Kidney (tissue), 14 donors: ENCODE results near the gene SCAMP1. TPM values are rescaled to one million over a fixed set of nuclear protein-coding genes. Genes with fewer than 3 reads are reported as not detected.

ENCODE experiments used
- DNase-seq, 5 donors: peaks; one replicate each; pipeline ENCODE4 v3.0.0-alpha.2; 2013 to 2020
- FAIRE-seq: peaks from 2 replicates; lab custom pipeline; 2012; peaks lifted over from hg19 to GRCh38; lab: Jason Lieb, UNC
- H3K27ac ChIP-seq, 2 donors: one replicate each; pipeline ENCODE4 v1.7.0; 2013; ENCODE audit warnings: low read depth in 2 of 2, low read length in 2 of 2, inconsistent platforms in 1 of 2
- H3K27me3 ChIP-seq: one replicate; pipeline ENCODE4 v1.7.1; 2013; ENCODE audit warnings: low read length, inconsistent platforms; ENCODE audit not compliant: control insufficient read depth, insufficient read depth
- H3K36me3 ChIP-seq, 3 donors: one replicate each; pipeline versions ENCODE4 v1.7.0 to v1.7.1; 2013; ENCODE audit warnings: low read length in 3 of 3, control low read depth in 1 of 3, inconsistent platforms in 1 of 3; ENCODE audit not compliant: insufficient read depth in 3 of 3, control insufficient read depth in 2 of 3
- H3K4me1 ChIP-seq, 3 donors: one replicate each; pipeline versions ENCODE4 v1.7.0 to v1.7.1; 2013; ENCODE audit warnings: low read length in 3 of 3, inconsistent platforms in 1 of 3, low read depth in 1 of 3; ENCODE audit not compliant: control insufficient read depth in 2 of 3, insufficient read depth in 2 of 3
- H3K4me3 ChIP-seq, 3 donors: one replicate each; pipeline versions ENCODE4 v1.7.0 to v1.8.1; 2013; ENCODE audit warnings: low read length in 3 of 3, control low read depth in 1 of 3, inconsistent platforms in 1 of 3
- H3K9ac ChIP-seq, 3 donors: one replicate each; pipeline versions ENCODE4 v1.7.0 to v1.7.1; 2013; ENCODE audit warnings: low read length in 3 of 3, control low read depth in 1 of 3, inconsistent platforms in 1 of 3
- H3K9me3 ChIP-seq, 3 donors: one replicate each; pipeline versions ENCODE4 v1.7.0 to v1.7.1; 2013; ENCODE audit warnings: low read length in 3 of 3, control low read depth in 1 of 3, inconsistent platforms in 1 of 3; ENCODE audit not compliant: control insufficient read depth in 2 of 3, insufficient read depth in 1 of 3
- intact Hi-C: fragments of 100-400 bp; cut with DNase I; formaldehyde crosslinking; loops from one replicate; pipeline ENCODE4 v1.11.1; 2022
- polyA plus RNA-seq: library from polyadenylated mRNA; stranded (reverse); fragments of 350-450 nt; fragmentation: Illumina TruSeq; extraction: RNeasy Lipid Tissue Mini Kit (QIAGEN cat#74804); gene quantifications from one replicate; pipeline ENCODE4 v1.2.3, GENCODE V29; 2014; ENCODE audit warnings: low read depth, low replicate concordance; ENCODE audit not compliant: insufficient read depth
- total RNA-seq: library from RNA; stranded (reverse); fragmentation: NEBNext Ultra II Directional; extraction: Animal tissue kit (Norgen Biotek cat#: 25700); gene quantifications from one replicate; pipeline ENCODE4 v1.2.1, GENCODE V29; 2021
- TF ChIP-seq, protein P1 (sequence below): IDR thresholded peaks from 3 replicates; pipeline ENCODE4 v1.5.1; 2012; ENCODE audit warnings: mild to moderate bottlenecking, moderate library complexity, borderline replicate concordance; ENCODE audit not compliant: insufficient read depth; ENCODE audit errors: extremely low read depth
- donor health status: control.
- donor health status: control.
- donor health status: control.
- donor health status: control.
- donor health status: control.
- donor health status: DM: yes; HTN: yes; CAD: no.
- donor health status: Normal renal cell carcinoma (clear cell type).

Gene SCAMP1
- total and polyA plus RNA-seq, 2 donors from 2014 or later: 13.1 to 42.1 TPM

DNA sequence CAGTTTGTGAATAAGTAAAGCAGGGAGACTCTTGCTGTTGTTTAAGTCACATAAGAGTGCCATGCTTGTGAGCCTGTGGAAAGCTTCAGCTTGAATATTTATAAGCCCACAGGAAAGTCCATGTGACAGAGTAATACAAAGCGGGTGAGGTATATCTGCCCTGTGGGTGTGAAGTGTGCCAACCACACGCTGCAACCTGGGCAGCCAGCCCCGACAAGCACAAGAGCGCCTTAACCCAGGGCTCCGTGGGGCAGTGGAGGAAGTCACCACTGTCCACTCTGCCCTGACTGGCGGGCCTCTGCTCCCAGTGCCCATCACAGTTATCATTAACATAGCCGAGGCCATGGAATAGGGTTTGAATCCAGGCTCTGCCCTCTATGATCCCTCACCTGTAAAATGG is 132.2 kb downstream of the SCAMP1 start:
- TF ChIP-seq, protein P1, sequence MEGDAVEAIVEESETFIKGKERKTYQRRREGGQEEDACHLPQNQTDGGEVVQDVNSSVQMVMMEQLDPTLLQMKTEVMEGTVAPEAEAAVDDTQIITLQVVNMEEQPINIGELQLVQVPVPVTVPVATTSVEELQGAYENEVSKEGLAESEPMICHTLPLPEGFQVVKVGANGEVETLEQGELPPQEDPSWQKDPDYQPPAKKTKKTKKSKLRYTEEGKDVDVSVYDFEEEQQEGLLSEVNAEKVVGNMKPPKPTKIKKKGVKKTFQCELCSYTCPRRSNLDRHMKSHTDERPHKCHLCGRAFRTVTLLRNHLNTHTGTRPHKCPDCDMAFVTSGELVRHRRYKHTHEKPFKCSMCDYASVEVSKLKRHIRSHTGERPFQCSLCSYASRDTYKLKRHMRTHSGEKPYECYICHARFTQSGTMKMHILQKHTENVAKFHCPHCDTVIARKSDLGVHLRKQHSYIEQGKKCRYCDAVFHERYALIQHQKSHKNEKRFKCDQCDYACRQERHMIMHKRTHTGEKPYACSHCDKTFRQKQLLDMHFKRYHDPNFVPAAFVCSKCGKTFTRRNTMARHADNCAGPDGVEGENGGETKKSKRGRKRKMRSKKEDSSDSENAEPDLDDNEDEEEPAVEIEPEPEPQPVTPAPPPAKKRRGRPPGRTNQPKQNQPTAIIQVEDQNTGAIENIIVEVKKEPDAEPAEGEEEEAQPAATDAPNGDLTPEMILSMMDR: no peak
- Histone ChIP-seq H3K9ac (no peak overlapping the region), H3K36me3 (peaks cover 0 to 5% (median 4%) of the 10 kb centered on the region in 3 donors), H3K4me1 (no peaks in the 10 kb centered on the region), H3K4me3 (no peak overlapping the region), H3K27ac (no peak overlapping the region), H3K9me3 (no peaks in the 10 kb centered on the region), H3K27me3 (no peaks in the 10 kb centered on the region)
- DNase-seq: no peak
- intact Hi-C loops: no loop called here
- no peak for FAIRE-seq

DNA sequence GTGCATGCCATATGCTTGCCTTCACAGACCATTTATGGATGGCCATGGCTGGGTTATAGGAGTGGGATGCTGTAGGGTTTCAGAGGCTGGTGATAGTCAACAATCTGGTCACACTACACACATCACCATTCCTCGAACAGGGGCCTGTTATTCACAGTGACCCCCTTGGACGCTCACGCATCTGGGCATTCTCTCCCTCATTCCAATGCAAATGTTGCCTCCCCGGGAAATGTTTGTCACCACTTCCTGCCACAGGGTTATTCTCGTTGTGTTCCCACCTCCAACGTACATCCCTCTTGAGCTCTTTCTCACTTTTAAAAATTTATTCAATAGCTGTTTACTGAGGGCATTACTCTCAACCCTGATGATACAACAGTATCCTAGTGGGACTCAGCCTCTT is 135.4 kb downstream of the SCAMP1 start:
- Histone ChIP-seq H3K27me3 (no peaks in the 10 kb centered on the region), H3K4me1 (no peaks in the 10 kb centered on the region), H3K9me3 (no peaks in the 10 kb centered on the region), H3K4me3 (no peak overlapping the region), H3K27ac (no peak overlapping the region), H3K36me3 (no peaks in the 10 kb centered on the region), H3K9ac (no peak overlapping the region)
- TF ChIP-seq, protein P1: no peak
- intact Hi-C loops: no loop called here
- FAIRE-seq (no peak), DNase-seq (no peak)

DNA sequence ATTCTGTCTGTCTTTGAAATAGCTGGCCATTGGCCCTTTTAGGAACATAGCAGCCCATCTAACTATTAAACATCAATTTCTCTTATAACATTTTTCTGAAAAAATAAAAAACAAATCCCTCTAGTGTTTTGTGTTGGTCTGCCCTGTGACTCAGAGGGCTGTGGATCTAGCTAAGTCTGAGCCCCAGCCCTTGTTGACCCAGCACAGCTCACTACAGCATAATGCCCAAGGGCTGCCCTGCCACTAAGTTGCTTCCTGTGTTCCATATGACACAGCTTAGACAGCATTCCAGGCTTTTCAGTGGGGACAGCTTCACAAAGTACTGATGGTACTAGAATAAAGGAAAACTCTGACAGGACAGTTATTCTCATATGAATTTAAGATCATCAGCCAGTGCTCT is 136.0 kb downstream of the SCAMP1 start:
- no peaks in the 10 kb centered on the region for H3K9me3 ChIP-seq
- TF ChIP-seq, protein P1: no peak
- no peak overlapping the region for H3K9ac ChIP-seq
- no peak overlapping the region for H3K4me3 ChIP-seq
- FAIRE-seq: no peak
- peaks cover 0 to under 1% (median 0%) of the 10 kb centered on the region in 3 donors for H3K4me1 ChIP-seq
- no peak for DNase-seq
- H3K27ac ChIP-seq: no peak overlapping the region
- no peaks in the 10 kb centered on the region for H3K36me3 ChIP-seq
- no peaks in the 10 kb centered on the region for H3K27me3 ChIP-seq
- intact Hi-C loops: no loop called here
